Fibroblast of skin of right quadriceps (primary cell): ENCODE data around the gene PATJ.
"Not testable (repeated sequence)": the region's sequence is repeated elsewhere in the genome, so short reads cannot be mapped to it uniquely, and the experiment has no call there.

Experiments
- DNase-seq: peaks from one replicate; pipeline ENCODE4 v3.0.0-alpha.2; 2013

Gene PATJ

DNA sequence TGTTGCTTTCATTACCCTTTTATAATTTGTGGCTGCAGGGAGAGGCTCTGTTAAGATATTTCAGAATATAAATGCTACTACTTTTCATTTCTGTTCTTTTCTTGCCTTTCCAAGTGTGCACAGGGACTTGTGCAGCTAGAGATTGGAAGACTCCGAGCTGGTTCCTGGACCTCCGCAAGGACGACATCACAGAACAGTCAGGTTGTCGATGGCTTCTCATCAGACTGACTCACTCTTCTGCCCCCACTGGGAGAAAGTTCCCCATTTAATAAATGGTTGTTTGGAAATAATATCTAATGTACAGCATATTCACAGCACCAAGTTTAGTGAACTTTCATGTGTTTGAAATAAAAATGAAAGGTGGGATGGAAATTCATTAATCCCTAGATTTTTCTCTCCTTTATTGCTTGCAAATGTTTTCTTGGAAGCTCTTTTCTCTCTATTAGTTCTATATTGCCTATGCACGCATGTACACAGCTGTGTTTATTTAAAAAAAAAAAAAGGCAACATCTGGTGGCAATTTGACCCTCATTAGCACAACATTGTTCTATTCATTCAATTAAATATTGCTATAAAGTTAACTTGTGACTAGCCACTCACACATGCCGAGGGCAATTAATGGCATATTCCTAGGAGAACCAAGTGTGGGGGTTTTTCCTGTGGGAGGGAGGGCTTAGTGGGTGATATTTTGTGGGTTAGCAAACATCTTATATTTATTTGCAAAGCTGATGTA lies 374.9 kb downstream of the PATJ start:
- peak; percentile 50 for DNase-seq

DNA sequence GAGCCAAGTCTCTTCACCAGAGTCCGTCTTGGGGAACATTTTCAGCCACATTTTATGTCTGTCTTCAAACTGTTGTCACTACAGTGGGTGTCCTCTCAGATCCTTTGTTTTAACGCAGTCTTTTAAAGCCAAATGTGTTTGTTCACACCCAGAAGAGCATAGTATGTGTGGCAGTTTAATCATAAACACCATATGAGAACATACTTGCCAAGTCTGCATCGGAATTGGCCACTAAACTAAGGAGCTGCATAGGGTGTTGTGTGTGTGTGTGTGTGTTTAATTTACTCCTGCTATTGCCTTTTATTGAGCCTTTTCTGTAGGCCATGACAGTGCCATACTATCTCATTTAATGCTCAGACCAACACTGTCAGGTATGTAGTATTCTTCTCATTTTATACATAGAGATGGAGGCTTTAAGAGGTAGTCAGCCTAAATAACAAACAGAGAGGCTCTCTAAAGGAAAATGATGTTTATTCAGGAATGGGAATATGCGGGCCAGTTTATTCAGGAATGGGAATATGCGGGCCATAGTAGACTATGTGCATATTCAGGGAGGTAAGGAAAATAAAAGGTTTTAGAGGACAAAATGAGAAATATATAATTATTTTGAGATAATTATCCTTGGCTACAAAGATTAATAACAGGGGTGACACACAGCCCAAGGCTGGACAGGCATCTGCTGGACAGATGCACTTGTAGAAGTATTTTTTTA lies 384.5 kb downstream of the PATJ start:
- DNase-seq = no peak

DNA sequence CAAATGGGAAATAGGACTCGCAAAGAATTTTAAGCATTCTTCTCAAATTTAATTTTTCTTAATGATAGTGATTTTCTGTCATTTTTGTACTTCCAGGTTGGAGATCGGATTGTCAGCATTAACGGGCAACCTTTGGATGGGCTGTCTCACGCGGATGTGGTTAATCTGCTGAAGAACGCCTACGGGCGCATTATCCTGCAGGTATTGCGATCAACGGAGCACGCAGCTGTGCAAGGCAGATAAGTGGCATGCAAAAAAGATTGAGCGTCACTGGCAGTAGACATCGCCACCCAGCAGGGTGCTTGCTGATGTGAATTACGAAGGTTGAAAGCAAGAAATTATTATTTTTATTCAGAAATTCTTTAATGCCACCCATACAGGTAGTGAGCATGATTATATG lies 386.5 kb downstream of the PATJ start:
- no peak for DNase-seq

DNA sequence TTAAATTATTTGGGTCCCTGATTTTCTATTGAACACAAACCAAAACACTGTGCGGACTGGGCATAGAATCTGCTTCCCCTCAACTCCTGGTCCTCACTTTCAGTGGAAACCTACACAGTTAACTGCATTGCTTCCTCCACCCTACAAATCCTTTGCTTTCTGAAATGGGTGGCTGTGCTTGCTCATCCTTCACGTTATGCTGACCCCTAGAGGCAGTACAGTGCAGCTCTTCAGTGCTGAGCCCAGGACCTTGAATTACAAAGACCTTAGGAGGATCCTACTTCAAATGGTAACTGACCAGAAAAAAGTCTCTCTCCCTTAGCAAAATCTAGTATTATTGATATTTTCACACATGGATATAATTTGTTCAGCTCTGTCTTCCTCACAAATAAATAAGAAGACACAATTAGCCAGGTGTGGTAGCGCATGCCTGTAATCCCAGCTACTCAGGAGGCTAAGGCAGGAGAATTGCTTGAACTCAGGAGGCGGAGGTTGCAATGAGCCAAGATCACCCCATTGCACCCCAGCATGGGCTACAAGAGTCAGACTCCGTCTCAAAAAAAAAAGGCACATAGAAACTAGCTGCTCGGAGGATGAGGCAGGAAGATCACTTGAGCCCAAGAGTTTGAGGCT lies 388.9 kb downstream of the PATJ start:
- DNase-seq = peak; percentile 55

DNA sequence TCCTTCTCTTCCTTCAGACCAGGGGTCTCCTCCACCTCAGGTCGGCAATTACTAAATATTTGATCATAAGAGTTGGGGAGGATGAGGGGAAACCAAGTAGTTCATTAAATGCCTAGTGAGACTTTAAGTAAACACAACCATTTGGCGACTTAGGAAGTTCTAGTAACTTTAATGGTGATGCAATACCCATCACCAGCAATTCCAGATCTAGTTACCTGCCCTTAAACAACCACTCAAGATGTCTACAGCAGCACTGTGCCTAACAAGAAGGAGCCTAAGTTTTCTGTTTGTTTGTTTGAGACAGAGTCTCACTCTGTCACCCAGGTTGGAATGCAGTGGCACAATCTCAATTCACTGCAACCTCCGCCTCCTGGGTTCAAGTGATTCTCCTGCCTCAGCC lies 395.7 kb downstream of the PATJ start:
- DNase-seq = no peak

DNA sequence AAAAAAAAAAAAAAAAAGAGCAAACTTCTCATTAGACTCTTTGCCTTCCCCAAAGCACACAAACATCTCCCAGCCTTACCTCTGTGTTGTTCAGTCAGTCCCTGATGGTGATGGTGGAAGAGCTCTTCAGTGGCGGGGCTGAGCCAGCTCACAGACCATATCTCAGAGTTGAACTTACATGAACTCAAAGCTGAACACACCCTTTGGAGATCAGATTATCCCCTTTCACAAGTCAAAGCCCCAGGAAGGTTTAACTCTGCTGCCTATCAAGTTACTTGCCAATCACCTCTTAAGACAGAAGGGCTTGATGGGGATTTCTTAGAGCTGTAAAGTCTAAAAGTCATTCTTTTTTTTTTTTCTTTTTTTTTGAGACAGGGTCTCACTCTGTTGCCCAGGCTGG lies 397.1 kb downstream of the PATJ start:
- DNase-seq = no peak

DNA sequence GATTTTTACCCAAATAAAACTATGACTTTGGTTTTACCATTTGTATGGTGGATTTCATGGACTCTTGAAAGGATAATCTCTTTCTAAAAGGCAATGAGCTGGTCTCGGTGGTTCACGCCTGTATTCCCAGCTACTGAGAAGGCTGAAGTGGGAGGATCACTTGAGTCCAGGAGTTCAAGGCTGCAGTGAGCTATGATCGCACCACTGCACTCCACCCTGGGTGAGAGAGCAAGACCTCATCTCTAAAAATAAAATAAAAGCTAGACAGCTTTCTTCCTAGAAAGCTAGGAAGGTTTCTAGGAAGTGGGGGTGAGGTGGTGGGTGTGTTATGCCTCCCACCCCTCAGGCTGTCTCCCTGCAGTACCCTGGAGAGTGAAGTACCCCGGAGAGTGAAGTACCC lies 398.4 kb downstream of the PATJ start:
- no peak for DNase-seq

DNA sequence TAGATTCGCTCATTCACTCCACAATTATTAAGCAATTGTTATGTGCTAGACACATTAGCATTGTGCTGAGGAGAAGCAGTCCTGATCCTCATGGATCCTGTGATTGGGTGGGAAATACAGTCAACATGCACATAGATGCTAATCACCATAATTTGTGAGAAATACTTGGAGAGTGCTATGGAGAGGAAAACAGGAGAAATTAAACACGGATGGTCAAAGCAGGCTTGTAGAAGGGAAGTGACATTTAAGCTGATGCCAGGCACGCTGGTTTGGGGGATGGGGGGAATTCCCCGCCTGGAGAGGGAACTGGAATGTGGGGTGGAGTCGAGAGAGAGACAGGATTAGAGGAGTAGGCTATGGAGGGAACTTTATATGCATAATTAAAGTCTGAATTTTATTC lies 400.2 kb downstream of the PATJ start:
- peak; percentile 30 for DNase-seq

DNA sequence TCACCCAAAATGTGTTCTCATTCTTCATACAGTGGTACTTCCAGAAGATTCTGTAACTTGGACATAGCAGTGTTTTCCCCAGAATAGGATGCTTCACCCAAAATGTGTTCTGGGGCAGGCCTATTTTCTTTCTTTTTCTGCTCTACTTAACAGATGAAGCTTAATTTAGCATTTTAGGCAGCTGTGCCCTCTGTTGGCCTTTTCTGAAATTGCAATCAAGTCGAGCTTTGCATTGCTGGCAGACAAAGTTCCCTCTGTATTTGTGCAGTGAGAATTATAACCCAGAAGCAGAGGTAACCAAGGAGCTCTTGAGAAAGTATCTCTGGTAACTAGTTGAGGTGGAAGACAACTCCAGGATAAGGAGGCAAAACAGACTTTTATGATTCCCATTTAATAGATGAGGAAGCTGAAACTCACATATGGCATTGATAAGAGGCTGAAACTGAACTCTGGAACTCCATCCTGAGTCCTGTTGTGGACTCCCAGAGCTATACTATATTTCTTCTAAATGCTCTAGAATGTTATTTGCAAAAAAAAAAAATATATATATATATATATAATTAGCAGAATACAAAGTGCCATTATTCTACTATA lies 402.1 kb downstream of the PATJ start:
- peak; percentile 45 for DNase-seq

DNA sequence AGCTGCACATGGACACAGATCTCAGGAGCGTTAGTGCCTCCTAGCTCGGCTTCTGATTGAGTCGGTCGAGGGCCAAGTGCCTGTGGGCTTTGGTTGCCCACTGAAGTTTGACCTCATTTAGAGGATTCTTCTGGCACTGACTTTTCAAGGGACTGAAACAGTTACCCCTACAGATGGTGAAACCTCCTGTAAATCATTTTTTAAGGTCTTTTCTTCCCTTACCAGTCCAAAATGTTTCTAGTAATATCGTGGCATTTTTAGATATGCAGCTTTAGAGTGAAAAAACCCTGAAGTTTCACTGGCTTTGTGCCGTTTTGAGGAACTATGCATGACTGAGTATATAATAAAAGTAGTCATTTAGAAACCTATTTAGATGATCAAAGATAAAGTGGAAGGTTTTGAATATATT lies 417.7 kb downstream of the PATJ start:
- DNase-seq = no peak

DNA sequence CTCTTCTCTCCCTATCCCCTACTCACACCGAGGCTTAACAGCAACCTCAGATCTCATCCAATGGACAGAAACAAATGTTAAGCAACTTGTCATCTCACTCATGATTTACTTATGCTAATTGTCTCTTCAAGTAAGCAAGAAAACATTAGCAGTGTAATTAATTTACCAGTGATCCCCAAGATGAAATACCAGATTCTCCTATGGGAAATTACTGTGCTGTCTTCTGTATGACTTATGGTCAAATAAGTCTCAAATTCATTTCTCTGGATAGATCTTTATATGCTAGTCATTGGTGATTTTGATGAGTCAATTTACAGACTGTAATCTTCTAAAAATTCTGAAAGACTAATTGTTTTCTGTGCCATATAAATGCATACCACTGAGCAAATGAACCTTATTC lies 419.4 kb downstream of the PATJ start:
- no peak for DNase-seq

DNA sequence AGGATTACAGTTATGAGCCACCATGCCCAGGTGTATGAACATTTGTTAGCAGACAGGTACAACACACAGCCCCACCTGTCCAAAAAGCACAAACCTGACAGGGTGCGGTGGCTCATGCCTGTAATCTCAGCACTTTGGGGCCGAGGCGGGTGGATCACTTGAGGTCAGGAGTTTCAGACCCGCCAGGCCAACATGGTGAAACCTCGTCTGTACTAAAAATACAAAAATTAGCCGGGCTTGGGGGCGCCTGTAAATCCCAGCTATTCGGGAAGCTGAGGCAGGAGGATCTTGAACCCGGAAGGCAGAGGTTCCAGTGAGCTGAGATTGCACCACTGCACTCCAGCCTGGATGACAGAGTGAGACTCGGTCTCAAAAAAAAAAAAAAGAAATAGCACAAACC lies 428.1 kb downstream of the PATJ start:
- not testable (repeated sequence) for DNase-seq

DNA sequence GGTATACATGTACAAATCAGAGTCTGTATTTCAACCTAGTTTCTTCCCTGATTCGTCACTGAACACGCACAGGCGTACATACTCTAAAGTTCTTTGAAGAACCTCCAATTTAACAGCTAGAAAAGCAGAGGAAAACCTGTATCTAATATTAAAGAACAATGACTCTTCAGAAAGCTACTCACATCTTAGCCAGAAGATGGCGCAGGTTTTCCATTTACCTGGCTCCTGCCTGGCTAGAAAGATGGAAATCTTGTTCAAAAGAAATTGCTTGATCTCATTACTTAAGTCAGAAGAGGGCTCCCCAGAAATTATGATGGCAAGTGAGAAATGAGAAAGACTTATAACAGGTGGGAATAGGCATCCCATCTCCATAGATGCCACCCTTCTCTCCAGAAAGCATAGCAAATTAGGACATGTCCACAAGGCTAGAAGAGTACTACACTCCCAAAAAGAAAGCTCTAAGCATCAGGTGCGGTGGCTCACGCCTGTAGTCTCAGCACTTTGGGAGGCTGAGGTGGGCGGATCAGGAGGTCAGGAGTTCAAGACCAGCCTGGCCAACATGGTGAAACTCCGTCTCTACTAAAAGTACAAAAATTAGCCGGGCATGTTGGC lies 433.4 kb downstream of the PATJ start:
- DNase-seq = peak; percentile 41

DNA sequence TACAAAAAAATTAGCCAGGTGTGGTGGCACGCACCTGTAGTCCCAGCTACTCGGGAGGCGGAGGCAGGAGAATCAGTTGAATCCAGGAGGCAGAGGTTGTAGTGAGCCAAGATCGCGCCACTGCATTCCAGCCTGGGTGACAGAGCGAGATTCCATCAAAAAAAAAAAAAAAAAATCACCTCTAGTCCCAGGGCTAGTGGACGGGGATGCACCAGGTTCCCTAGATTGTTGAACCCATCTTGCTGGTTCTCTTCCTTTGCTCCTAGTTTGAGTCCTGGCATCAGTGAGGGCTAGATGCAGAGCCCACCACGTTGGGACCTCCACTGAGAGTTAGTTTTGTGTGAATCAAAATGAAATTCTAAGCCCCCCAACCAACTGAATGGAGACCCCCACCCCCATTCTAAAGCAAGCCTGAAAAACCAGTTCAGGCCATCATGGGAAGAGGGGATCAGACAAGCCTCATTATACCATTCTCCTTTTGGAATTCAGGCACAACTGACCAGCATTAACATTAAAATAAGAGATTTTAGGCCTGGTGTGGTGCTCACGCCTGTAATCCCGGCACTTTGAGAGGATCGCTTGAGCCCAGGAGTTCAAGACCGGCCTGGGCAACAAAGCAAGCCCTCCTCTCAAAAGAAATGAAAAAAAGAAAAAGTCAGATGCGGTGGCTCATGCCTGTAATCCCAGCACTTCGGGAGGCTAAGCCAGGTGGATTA lies 434.5 kb downstream of the PATJ start:
- DNase-seq = no peak

DNA sequence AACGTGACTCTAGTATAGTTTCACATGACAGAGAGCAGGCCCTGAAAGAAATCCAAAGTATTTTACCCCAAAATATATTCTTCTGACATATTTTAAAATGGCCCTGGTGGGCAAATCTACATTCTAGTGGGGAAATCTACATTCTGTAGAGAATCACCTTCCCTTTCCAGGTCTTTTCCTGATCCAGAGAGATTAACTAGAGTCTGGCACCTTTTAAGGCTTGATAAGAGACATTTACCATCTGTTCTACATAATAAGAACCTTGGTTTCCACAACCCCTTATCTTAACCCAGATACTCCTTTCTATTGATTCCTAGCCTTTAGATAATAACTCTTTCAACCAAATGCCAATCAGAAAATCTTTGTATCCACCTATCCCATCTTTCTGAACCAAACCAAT lies 435.3 kb downstream of the PATJ start:
- DNase-seq = no peak

DNA sequence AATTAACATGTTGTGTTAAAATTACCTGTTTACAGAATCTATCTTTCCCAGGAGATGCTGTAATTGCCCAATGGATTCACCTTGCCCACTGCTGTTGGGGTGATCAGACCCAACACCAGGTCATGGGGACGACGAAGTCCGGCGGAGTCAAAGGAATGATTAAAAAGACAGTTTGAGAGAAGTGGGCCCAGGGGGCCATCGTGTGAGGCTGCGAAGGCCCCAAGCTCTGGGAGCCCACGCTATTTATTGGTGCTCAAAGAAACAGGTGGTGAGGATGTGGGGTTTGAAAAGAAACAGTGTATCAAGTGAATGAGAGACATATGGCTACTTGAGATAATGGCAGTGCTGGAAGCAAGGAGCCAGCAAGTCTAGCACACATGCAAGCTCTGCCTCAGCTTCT lies 436.1 kb downstream of the PATJ start:
- DNase-seq = no peak

DNA sequence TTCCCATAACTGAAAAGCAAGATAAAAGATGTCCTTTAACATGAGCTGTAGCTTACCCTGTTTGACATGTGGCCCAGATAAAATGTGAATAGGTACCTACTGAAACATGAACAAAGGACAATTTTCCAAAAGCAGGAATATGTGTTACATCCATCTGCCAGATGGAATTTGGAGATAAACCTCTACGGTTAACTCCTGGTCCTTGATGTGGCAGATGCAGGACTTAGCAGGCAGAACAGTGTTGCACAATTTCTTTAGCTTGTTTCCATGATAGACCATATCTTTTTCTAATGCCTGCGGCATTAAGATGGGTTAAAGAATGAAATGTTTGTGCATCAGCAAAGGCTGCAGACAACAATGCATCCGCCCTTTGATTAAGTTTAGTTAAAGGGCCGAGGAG lies 437.8 kb downstream of the PATJ start:
- DNase-seq = not testable (repeated sequence)

DNA sequence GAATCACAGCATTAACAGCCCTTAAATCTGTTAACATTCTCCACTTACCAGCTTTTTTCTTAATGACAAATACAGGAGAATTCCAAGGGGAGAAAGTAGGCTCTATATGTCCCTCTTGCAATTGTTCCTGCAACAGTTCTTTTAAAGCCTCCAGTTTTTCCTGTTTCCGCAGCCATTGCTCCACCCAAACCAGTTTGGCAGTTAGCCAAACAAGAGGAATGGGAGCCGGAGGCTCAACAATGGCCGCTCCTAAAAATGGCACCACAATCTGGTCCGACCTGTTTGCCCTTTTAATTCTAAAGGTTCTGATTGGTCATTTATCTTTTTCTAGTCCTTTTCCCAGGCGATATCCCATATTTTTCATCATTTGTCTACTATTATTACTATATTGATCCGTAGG lies 438.4 kb downstream of the PATJ start:
- no peak for DNase-seq

DNA sequence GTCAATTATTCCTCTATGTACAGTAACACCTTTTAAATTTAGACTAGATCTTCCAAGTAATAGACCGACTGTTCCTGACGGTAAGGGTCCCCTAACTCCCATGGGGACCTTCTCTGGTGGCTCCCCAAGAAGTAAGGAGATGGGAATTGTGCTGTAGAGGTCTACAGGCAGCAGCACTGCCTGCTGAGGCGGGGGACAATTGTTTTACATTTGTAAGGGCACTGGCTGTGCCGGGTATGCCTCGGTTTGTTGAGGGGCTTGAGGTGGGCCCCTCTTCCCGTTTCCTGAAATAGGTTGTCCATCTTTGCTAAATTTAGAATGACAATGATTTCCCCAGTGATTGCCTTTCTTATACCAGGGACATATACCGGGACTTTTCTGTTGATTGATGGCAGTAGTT lies 439.3 kb downstream of the PATJ start:
- no peak for DNase-seq

DNA sequence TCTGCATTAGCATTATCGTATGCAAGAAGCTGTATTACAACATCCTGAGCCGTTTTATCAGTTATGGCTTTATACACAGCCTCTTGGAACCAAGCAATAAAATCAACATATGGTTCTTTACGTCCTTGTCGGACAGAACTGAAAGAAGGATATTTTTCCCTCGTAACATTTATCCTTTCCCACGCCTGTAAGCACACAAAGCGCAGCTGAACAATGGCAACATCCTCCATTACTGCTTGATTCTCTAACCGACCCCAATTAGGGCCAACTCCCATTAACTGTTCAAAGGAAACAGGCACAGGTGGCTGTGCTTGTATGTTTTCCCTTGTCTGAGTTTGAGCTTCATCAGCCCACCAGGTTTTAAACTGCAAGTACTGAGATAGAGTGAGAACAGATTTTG lies 439.9 kb downstream of the PATJ start:
- DNase-seq = not testable (repeated sequence)

DNA sequence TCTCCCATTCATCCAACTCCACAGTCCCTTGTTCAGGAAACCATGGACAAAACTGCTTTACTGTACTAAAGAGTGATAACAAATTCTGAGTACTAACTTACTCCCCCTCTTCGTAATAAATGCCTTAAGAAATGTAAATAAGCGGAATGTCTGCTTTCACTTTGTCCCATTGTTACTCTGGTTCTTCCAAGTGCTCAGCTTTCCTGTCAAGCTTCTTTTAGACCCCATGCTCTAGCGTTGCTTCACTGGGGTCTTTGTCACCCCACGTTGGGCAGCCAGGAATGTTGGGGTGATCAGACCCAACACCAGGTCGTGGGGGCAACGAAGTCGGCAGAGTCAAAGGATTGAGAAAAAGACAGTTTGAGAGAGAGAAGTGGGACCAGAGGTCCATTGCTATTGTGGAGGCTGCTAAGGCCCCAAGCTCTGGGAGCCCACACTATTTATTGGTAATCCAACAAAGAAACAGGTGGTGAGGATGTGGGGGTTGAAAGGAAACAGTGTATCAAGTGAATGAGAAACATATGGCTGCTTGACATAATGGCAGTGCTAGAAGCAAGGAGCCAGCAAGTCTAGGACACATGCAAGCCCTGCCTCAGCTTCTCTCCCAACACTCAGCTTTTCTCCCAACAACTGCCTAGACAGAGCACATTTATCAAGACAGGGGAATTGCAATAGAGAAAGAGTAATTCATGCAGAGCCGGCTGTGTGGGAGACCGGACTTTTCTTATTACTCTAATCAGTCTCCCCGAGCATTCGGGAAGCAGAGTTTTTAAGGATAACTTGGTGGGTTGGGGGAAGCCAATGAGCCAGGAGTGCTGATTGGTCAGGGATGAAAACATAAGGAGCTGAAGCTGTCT lies 441.1 kb downstream of the PATJ start:
- not testable (repeated sequence) for DNase-seq

DNA sequence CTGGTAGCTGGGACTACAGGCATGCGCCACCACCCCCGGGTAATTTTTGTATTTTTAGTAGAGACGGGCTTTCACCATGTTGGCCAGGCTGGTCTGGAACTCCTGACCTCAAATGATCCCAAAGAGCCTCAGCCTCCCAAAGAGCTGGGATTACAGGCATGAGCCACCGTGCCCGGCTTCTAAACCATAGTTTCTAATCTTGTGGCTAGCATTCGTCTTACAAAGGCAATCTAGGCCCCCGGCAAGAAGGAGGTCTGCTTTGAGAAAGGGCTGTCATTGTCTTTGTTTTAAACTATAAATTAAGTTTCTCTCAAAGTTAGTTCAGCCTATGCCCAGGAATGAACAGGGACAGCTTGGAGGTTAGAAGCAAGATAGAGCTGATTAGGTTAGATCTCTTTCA lies 442.1 kb downstream of the PATJ start:
- DNase-seq = no peak
